Colonic mucosa (tissue), 4 donors: Measurements from ENCODE around the gene ARHGAP5. TPM values are rescaled to one million over a fixed set of nuclear protein-coding genes. Genes with fewer than 3 reads are reported as not detected.

ENCODE experiments used
- DNase-seq: peaks from one replicate; pipeline ENCODE4 v3.0.0-alpha.2; 2020
- H3K27ac ChIP-seq: fragments of 200-600 bp; one replicate; pipeline ENCODE4 v1.8.0; 2021
- H3K27me3 ChIP-seq: fragments of 200-600 bp; one replicate; pipeline ENCODE4 v1.8.0; 2021
- H3K36me3 ChIP-seq: fragments of 200-600 bp; one replicate; pipeline ENCODE4 v1.8.0; 2021
- H3K4me1 ChIP-seq: fragments of 200-600 bp; one replicate; pipeline ENCODE4 v1.8.0; 2021; ENCODE audit warnings: mild to moderate bottlenecking
- H3K4me3 ChIP-seq: fragments of 200-600 bp; one replicate; pipeline ENCODE4 v1.8.0; 2021
- H3K9ac ChIP-seq, 2 donors: one replicate each; pipeline ENCODE4 v1.7.0; 2013; ENCODE audit warnings: control low read depth in 2 of 2, low read depth in 2 of 2, low read length in 2 of 2
- H3K9me3 ChIP-seq: fragments of 200-600 bp; one replicate; pipeline ENCODE4 v1.8.0; 2021
- CTCF ChIP-seq: fragments of 200-600 bp; IDR thresholded peaks from one replicate; pipeline ENCODE4 v1.8.0; 2022; ENCODE audit warnings: antibody characterized with exemption, mild to moderate bottlenecking
- intact Hi-C: fragments of 100-400 bp; cut with DNase I; formaldehyde crosslinking; loops from one replicate; pipeline ENCODE4 v1.14.1; 2022
- total RNA-seq, 2 donors: library from RNA; stranded (reverse); fragmentation: NEBNext Ultra II Directional in 1 of 2; extraction: Animal tissue kit (Norgen Biotek cat#: 25700) in 1 of 2; gene quantifications; one replicate each; pipeline ENCODE4 v1.2.1, GENCODE V29; 2021
- donor health status: healthy.
- donor health status: DM: no; HTN: no; CAD: no.
- donor health status: DM: no; HTN: no; CAD: no.

The ARHGAP5 gene
- total RNA-seq, 2 donors from 2014 or later = 77.8 to 140 TPM

DNA sequence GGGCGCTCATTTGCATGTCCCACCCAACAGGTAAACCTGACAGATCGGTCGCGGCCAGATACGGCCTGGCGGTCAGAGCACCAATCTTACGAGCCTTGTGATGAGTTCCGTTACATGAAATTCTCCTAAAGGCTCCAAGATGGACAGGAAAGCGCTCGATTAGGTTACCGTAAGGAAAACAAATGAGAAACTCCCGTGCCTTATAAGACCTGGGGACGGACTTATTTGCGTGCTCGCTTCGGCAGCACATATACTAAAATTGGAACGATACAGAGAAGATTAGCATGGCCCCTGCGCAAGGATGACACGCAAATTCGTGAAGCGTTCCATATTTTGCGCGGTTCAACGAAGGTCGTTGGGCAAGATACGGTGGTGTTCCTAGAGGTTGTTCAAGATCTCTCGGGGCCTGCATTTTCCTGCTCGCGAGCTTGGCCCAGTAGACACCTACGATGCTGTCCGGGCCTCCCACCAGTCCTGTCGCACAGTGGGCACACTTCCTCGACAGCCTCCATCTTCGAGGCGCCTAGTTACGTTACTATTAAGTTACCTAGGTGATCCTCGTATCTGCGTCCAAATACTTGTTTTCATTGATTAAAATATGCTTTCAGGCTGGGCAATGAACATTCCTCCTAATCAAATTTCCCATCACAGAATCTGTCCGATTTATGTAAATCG lies 124.8 kb downstream of the ARHGAP5 start, which contains the start of gene RNU6-7:
RNU6-7 (plus strand) TSS at position 230 of the 675 bp plus-strand sequence.
- Histone ChIP-seq H3K36me3 (no peaks in the 10 kb centered on the region), H3K4me1 (peaks cover 3% of the 10 kb centered on the region), H3K27ac (peak within 1 kb of the TSS; percentile 35), H3K9ac (peak within 1 kb of the TSS; percentile 40 to 77), H3K9me3 (no peaks in the 10 kb centered on the region), H3K4me3 (peak within 1 kb of the TSS; percentile 46), H3K27me3 (no peaks in the 10 kb centered on the region)
- intact Hi-C loops = loop anchor here (5.0 kb wide), 1 partner anchor 125 kb away; the partner anchor contains the start of gene ARHGAP5
- peak; percentile 29 for DNase-seq
- no peak for TF ChIP-seq CTCF

DNA sequence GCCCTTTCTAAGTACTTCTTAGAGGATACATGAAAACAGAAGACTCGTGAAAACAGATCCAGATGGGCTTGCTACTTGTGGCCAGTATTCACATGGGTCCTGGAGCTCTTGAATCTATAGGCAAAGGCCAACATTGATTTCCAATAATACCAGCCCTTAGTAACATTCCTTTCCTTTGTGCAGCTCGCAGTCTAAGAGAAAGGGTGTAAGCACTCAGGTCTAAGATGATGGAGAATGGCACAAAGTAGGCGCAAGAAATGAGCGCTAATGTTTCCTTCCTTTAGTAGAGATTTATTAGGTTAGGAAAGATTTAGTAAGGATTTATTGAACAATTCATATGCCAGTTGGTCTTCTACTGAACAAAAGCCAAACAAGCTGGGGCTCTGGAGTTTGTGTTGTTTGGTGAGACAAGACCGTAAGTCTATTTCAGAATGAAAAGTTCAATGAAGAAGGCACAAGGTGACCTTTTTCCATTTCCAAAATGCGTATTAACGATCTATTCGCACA lies 125.4 kb downstream of the ARHGAP5 start:
- Histone ChIP-seq H3K4me1 (peaks cover 3% of the 10 kb centered on the region), H3K27me3 (no peaks in the 10 kb centered on the region), H3K27ac (peak overlapping the region; percentile 35), H3K36me3 (no peaks in the 10 kb centered on the region), H3K9me3 (no peaks in the 10 kb centered on the region), H3K9ac (peak overlapping the region; percentile 38 to 77), H3K4me3 (peak overlapping the region; percentile 46)
- no peak for DNase-seq
- intact Hi-C loops = loop anchor here (5.0 kb wide), 1 partner anchor 125 kb away; the partner anchor contains the start of gene ARHGAP5
- TF ChIP-seq CTCF = no peak

DNA sequence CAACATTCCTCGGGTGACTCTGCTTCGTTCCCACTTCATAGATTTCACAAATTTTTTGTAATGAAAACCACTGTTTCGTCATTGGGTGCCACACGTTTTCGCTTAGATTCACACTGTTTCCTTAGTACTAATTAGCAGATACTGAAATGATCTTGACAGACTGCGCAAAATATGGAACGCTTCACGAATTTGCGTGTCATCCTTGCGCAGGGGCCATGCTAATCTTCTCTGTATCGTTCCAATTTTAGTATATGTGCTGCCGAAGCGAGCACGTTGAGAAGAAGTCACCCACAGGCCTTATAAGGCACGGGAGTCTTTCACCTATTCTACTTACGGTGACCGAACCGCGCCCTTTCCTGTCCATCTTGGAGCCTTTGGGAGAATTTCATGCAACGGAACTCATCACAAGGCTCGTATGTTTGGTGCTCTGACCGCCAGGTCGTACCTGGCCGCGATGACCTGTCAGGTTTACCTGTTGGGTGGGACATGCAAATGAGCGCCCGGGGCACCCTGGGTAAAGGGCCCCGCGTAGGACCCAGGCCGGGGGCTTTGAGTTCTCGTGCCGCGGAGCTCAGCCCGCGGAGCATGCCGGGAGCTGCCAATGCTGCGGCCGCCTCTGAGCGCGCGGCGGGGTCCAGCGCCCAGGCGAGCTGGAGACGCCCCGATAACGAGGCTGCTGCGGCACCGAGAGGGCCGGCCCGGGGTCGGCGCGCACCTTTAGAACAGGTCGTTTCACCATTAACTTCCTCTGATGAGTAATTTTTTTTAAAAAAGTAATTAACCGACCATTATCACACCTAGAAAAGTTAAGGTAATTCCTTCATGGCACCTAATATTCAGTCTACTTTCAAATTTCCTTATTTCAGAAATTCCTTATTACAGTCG lies 126.1 kb downstream of the ARHGAP5 start, which contains the start of gene RNU6-8:
RNU6-8 (minus strand) TSS at position 272 of the 885 bp plus-strand sequence.
- intact Hi-C loops = loop anchor here (5.0 kb wide), 1 partner anchor 126 kb away; the partner anchor contains the start of gene ARHGAP5
- no peaks in the 10 kb centered on the region for H3K9me3 ChIP-seq
- no peaks in the 10 kb centered on the region for H3K27me3 ChIP-seq
- no peak for TF ChIP-seq CTCF
- DNase-seq = peak; percentile 87
- no peaks in the 10 kb centered on the region for H3K36me3 ChIP-seq
- H3K4me1 ChIP-seq = peaks cover 3% of the 10 kb centered on the region
- H3K9ac ChIP-seq = peak within 1 kb of the TSS; percentile 65 to 77
- H3K4me3 ChIP-seq = peak within 1 kb of the TSS; percentile 46
- H3K27ac ChIP-seq = peak within 1 kb of the TSS; percentile 35

GRCh38 chr14:32203928-32204357 lies 126.8 kb downstream of the ARHGAP5 start:
- peak; percentile 36 for DNase-seq
- H3K27ac ChIP-seq = peak overlapping the region; percentile 32
- TF ChIP-seq CTCF = no peak
- H3K4me3 ChIP-seq = peak overlapping the region; percentile 46
- intact Hi-C loops = loop anchor here (5.0 kb wide), 1 partner anchor 127 kb away; the partner anchor contains the start of gene ARHGAP5
- peaks cover 3% of the 10 kb centered on the region for H3K4me1 ChIP-seq
- peak overlapping the region; percentile 65 to 77 for H3K9ac ChIP-seq
- H3K36me3 ChIP-seq = no peaks in the 10 kb centered on the region
- H3K27me3 ChIP-seq = no peaks in the 10 kb centered on the region
- H3K9me3 ChIP-seq = no peaks in the 10 kb centered on the region

DNA sequence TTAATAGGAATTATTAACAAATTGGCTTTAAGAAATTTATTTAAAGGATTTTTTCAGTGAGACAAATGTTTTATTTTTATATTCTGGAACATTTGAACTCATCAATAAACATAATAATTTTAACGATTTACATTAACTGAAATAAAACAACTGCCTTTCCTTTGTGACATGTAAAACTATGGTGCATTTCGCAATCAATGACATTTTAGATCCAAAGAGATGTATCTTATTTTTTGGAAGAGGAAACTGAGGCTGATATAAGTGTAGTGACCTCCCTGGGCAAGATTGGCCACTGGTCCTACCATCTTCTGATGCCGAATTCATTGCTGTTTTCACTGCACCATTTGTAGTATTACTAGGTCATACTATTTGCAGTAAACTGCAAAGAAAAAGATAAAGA lies 128.4 kb downstream of the ARHGAP5 start:
- Histone ChIP-seq H3K36me3 (no peaks in the 10 kb centered on the region), H3K9ac (no peak overlapping the region), H3K4me1 (peaks cover 3% of the 10 kb centered on the region), H3K27ac (no peak overlapping the region), H3K9me3 (no peaks in the 10 kb centered on the region), H3K27me3 (no peaks in the 10 kb centered on the region), H3K4me3 (no peak overlapping the region)
- no peak for TF ChIP-seq CTCF
- intact Hi-C loops = no loop called here
- DNase-seq = no peak
